NCI-H2081 treated with DMSO at 0.1 percent for 48 hours (cell line): ENCODE results near the gene OR6Y1.

ENCODE experiments used
- DNase-seq: peaks from one replicate; lab custom pipeline; 2025; lab: John Stamatoyannopoulos, UW

OR6Y1 gene

DNA sequence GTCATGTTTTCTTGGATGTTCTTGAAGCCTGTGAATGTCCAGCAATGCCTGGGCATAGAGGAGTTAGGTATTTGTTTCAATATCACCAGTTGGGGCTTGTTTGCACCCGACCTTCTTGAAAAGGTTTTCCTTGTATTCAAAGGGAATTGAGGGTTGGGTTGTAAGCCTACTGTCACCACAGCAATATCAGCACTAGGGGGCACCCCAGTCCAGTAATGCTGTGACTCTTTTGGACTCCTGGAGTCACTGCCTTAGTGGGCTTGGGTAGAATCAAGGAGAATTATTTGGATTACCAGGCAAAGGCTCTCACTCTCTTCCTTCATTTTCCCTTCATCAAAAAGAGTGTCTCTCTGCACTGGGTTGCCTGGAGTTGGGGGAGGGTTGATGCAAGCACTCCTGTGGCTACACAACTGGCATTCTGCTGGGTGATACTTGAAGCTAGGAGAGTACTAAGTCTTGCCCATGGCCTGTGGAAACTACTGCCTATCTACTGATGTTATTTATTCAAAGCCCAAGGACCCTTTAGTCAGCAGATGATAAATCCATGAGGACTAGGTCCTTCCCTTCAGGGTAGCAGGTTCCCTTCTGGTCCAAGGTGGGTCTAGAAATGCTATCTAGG, 47.7 kb downstream of the OR6Y1 start:
- DNase-seq: no peak

DNA sequence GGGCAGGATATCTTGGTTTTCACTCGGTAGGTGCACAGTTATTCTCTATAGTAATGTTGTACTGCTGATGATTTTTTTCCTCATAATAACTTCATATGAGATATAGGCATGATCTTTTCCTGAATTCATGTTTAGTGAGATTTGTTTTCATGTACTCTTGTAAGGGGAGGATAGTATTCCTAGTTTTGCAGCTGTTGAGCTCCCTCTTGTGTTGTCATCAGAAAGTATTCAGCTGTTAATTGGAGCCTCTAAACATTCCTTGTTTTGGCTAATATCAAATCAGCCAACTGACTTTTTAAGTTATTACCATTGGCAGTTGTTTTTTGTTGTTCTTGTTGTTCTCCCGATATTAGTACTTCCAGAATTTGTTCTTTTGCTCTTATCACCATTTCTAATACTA, 57.8 kb downstream of the OR6Y1 start:
- DNase-seq: no peak

DNA sequence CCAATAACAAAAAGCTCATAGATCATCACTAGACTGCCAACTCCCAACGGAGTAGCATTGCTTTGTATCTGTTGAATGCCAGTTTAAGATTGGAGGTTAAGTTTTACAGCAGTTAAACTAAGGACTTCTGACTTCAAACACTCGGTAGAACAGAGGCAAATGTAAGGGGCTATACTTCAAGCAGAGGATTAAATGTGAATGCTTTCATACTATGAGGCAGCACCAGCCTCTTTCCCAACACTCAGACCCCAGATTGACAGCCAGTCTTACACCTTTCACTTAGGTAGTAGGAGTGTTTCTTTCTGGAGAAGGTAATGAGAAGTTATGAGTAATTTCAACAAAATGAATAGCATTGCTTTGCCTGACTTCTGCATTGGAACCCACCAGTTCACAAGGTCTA, 59.4 kb downstream of the OR6Y1 start:
- DNase-seq: no peak
